HCT116 (cell line): ENCODE data around the gene RAX.

Source experiments
- ATF3 ChIP-seq: IDR thresholded peaks from 2 replicates; pipeline ENCODE4 v1.6.1; 2012
- CEBPB ChIP-seq: IDR thresholded peaks from 2 replicates; pipeline ENCODE4 v1.6.1; 2012; ENCODE audit warnings: low read depth
- ELF1 ChIP-seq: IDR thresholded peaks from 2 replicates; pipeline ENCODE4 v1.6.1; 2012; ENCODE audit warnings: low read depth, borderline replicate concordance
- EZH2 ChIP-seq: fragments of 200-600 bp; sonication (generic); IDR thresholded peaks from 2 replicates; pipeline ENCODE4 v1.6.1; 2017; ENCODE audit warnings: antibody characterized with exemption, mixed run types
- EZH2phosphoT487 ChIP-seq: fragments of 200-600 bp; IDR thresholded peaks from 2 replicates; pipeline ENCODE4 v1.6.1; 2018; ENCODE audit warnings: antibody characterized with exemption, borderline replicate concordance
- FOSL1 ChIP-seq: IDR thresholded peaks from 2 replicates; pipeline ENCODE4 v1.6.1; 2012; ENCODE audit warnings: low read depth
- POLR2A ChIP-seq: IDR thresholded peaks from 2 replicates; pipeline ENCODE4 v1.7.0; 2011; ENCODE audit warnings: borderline replicate concordance; ENCODE audit not compliant: insufficient read depth, insufficient read length; ENCODE audit errors: extremely low read depth
- SP1 ChIP-seq: IDR thresholded peaks from 2 replicates; pipeline ENCODE4 v1.6.1; 2012; ENCODE audit warnings: low read depth
- TCF7L2 ChIP-seq: IDR thresholded peaks from 2 replicates; pipeline ENCODE4 v1.7.0; 2011; ENCODE audit warnings: borderline replicate concordance, inconsistent platforms; ENCODE audit not compliant: insufficient read depth, insufficient read length; ENCODE audit errors: extremely low read depth
- ZBTB33 ChIP-seq: IDR thresholded peaks from 2 replicates; pipeline ENCODE4 v1.6.1; 2011; ENCODE audit warnings: mild to moderate bottlenecking, low read length, moderate library complexity; ENCODE audit not compliant: insufficient replicate concordance; ENCODE audit errors: extremely low read depth
- ZFX ChIP-seq: fragments of 450-650 bp; IDR thresholded peaks from 2 replicates; pipeline ENCODE4 v1.6.1; 2017
- ZNF274 ChIP-seq: fragments of 200-500 bp; sonication (Bioruptor generic); IDR thresholded peaks from 2 replicates; pipeline ENCODE4 v1.6.1; 2014; ENCODE audit warnings: mild to moderate bottlenecking, low read depth, low read length, inconsistent platforms
- TF ChIP-seq, protein P1 (sequence below), 3 experiments: fragments of 200-600 bp in 1 of 3; sonication (generic) in 1 of 3; IDR thresholded peaks in 2 of 3; conservative IDR thresholded peaks in 1 of 3; 2 replicates each; pipeline ENCODE4 v1.5.1; 2012 to 2017; ENCODE audit warnings: low read depth in 2 of 3, low read length in 2 of 3, antibody characterized with exemption in 1 of 3, borderline replicate concordance in 1 of 3, control low read depth in 1 of 3, mild to moderate bottlenecking in 1 of 3, mixed read lengths in 1 of 3, mixed run types in 1 of 3, moderate library complexity in 1 of 3; ENCODE audit not compliant: insufficient read depth in 1 of 3
- TF ChIP-seq, protein P2 (sequence below): IDR thresholded peaks from 2 replicates; pipeline ENCODE4 v1.6.1; 2012

DNA sequence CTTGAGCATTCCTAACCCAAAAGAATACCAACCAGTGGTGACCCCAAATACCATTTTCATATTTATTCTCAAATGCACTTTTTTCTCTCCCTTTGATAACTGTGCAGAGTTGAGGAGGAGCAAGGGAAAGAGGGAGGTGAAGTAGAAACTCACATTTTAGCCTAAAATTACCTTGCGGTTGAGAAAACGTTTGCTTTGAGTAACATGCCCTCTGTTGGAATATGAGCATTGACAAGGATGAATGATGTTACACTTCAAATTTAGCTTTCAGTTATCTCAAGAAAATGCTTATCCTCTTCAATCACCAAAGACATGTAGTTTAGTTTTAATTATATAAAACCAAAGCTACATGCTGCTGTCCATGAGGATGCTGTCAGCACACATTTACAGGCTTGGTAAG, 50.9 kb downstream of the RAX start:
- TF ChIP-seq, protein P1, sequence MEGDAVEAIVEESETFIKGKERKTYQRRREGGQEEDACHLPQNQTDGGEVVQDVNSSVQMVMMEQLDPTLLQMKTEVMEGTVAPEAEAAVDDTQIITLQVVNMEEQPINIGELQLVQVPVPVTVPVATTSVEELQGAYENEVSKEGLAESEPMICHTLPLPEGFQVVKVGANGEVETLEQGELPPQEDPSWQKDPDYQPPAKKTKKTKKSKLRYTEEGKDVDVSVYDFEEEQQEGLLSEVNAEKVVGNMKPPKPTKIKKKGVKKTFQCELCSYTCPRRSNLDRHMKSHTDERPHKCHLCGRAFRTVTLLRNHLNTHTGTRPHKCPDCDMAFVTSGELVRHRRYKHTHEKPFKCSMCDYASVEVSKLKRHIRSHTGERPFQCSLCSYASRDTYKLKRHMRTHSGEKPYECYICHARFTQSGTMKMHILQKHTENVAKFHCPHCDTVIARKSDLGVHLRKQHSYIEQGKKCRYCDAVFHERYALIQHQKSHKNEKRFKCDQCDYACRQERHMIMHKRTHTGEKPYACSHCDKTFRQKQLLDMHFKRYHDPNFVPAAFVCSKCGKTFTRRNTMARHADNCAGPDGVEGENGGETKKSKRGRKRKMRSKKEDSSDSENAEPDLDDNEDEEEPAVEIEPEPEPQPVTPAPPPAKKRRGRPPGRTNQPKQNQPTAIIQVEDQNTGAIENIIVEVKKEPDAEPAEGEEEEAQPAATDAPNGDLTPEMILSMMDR (IDR thresholded peaks at IDR 0.05 in 2 of 3, conservative IDR thresholded peaks at IDR 0.05 in 1 of 3; ENCODE audit: borderline replicate concordance in 1 of 3, insufficient read depth in 1 of 3, low read depth in 2 of 3, low read length in 2 of 3) = no peak
- no peak for TF ChIP-seq FOSL1
- TF ChIP-seq POLR2A = no peak
- TF ChIP-seq EZH2phosphoT487 = no peak
- TF ChIP-seq ELF1 = no peak
- no peak for TF ChIP-seq ZBTB33
- no peak for TF ChIP-seq ZNF274
- no peak for TF ChIP-seq TCF7L2
- TF ChIP-seq ATF3 = no peak
- no peak for TF ChIP-seq ZFX
- TF ChIP-seq SP1 = no peak
- TF ChIP-seq CEBPB = no peak
- TF ChIP-seq, protein P2, sequence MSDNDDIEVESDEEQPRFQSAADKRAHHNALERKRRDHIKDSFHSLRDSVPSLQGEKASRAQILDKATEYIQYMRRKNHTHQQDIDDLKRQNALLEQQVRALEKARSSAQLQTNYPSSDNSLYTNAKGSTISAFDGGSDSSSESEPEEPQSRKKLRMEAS = no peak
- TF ChIP-seq EZH2 = no peak
